Peyer's patch (tissue), 4 donors: ENCODE measurements around the gene HSP90AA1. TPM values are rescaled to one million over a fixed set of nuclear protein-coding genes. Genes with fewer than 3 reads are reported as not detected.

Experiments used
- DNase-seq, 3 donors: peaks; one replicate each; pipeline ENCODE4 v3.0.0-alpha.2; 2017 to 2019
- H3K27ac ChIP-seq, 4 donors: fragments of 200-600 bp; sonication (generic); one replicate each; pipeline ENCODE4 v1.5.1; 2016 to 2019
- H3K27me3 ChIP-seq, 2 donors: fragments of 200-600 bp; sonication (generic); one replicate each; pipeline ENCODE4 v1.5.1; 2019
- H3K36me3 ChIP-seq, 3 donors: fragments of 200-600 bp; sonication (generic); one replicate each; pipeline ENCODE4 v1.5.1; 2016 to 2019
- H3K4me1 ChIP-seq, 4 donors: fragments of 200-600 bp; sonication (generic); one replicate each; pipeline ENCODE4 v1.5.1; 2016 to 2019
- H3K4me3 ChIP-seq, 4 donors: fragments of 200-600 bp; sonication (generic); 1 replicate in 3 of 4; 2 replicates in 1 of 4; pipeline ENCODE4 v1.5.1; 2016 to 2019; ENCODE audit warnings: mild to moderate bottlenecking in 1 of 4
- H3K9me3 ChIP-seq, 4 donors: fragments of 200-600 bp; sonication (generic); one replicate each; pipeline ENCODE4 v1.5.1; 2016 to 2019; ENCODE audit warnings: mild to moderate bottlenecking in 1 of 4
- POLR2A ChIP-seq, 2 donors: fragments of 450-650 bp; IDR thresholded peaks; one replicate each; pipeline ENCODE4 v1.5.1; 2017; ENCODE audit warnings: antibody characterized with exemption in 2 of 2, mild to moderate bottlenecking in 2 of 2, moderate library complexity in 2 of 2
- total RNA-seq, 4 donors: library from RNA; depleted of rRNA; stranded (reverse); fragments of >200 nt; gene quantifications; one replicate each; pipeline ENCODE4 v1.1.0, GENCODE V29; 2016
- TF ChIP-seq, protein P1 (sequence below), 6 experiments: fragments of 450-650 bp in 4 of 6; fragments of 200-600 bp in 2 of 6; sonication (generic) in 1 of 6; IDR thresholded peaks; one replicate each; pipeline ENCODE4 v1.5.1; 2017 to 2019; ENCODE audit warnings: antibody characterized with exemption in 6 of 6, mild to moderate bottlenecking in 3 of 6, moderate library complexity in 1 of 6

HSP90AA1 gene
- total RNA-seq, 4 donors from 2014 or later = 141 to 550 (median 254) TPM

DNA sequence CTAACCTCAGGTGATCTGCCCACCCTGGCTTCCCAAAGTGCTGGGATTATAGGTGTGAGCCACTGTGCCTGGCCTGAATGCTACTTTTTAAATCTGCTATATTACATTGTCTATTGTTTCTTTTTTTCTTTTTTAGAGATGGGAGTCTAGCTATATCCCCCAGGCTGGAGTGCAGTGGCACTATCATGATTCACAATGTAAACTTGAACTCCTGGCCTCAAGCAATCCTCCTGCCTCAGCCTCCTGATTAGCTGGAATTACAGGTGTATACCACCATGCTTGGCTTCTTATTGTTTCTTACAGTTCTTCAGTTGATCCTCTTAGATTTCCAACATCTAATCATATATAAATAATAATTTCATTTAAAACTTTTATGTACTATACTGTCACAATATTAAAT, 37.6 kb upstream of the HSP90AA1 start:
- H3K4me1 ChIP-seq = peaks cover 0 to 11% (median 0%) of the 10 kb centered on the region in 4 donors
- no peaks in the 10 kb centered on the region for H3K27me3 ChIP-seq
- no peaks in the 10 kb centered on the region for H3K36me3 ChIP-seq
- TF ChIP-seq, protein P1, sequence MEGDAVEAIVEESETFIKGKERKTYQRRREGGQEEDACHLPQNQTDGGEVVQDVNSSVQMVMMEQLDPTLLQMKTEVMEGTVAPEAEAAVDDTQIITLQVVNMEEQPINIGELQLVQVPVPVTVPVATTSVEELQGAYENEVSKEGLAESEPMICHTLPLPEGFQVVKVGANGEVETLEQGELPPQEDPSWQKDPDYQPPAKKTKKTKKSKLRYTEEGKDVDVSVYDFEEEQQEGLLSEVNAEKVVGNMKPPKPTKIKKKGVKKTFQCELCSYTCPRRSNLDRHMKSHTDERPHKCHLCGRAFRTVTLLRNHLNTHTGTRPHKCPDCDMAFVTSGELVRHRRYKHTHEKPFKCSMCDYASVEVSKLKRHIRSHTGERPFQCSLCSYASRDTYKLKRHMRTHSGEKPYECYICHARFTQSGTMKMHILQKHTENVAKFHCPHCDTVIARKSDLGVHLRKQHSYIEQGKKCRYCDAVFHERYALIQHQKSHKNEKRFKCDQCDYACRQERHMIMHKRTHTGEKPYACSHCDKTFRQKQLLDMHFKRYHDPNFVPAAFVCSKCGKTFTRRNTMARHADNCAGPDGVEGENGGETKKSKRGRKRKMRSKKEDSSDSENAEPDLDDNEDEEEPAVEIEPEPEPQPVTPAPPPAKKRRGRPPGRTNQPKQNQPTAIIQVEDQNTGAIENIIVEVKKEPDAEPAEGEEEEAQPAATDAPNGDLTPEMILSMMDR (IDR thresholded peaks at IDR 0.05) = no peak
- no peak for TF ChIP-seq POLR2A (IDR thresholded peaks at IDR 0.05)
- H3K4me3 ChIP-seq = no peak overlapping the region
- H3K27ac ChIP-seq = no peak overlapping the region
- H3K9me3 ChIP-seq = no peaks in the 10 kb centered on the region
- DNase-seq = no peak

- Histone ChIP-seq H3K9me3 (no peaks in the 10 kb centered on the region), H3K27ac (no peak overlapping the region), H3K4me1 (peaks cover 0 to 5% (median 0%) of the 10 kb centered on the region in 4 donors), H3K4me3 (no peak overlapping the region), H3K27me3 (no peaks in the 10 kb centered on the region), H3K36me3 (no peaks in the 10 kb centered on the region)
- no peak for TF ChIP-seq POLR2A (IDR thresholded peaks at IDR 0.05)
- TF ChIP-seq, protein P1 (IDR thresholded peaks at IDR 0.05) = no peak
- DNase-seq = no peak
These were observed 34.7 kb upstream of the HSP90AA1 start for GRCh38 chr14:102121567-102121966.

DNA sequence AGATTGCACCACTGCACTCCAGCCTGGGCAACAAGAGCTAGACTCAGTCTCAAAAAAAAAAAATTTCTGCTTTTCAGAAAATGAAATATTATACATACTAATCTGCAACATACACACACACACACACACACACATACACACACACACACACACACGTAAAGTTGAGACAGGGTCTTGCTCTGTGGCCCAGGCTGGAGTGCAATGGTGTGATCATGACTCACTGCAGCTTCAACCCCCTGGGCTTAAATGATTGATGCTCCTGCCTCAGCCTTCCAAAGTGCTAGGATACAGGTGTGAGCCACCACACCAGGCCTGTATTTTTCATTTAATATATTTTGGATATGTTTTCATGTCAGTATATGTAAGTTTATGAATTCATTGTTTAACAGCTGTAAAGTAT, 34.0 kb upstream of the HSP90AA1 start:
- no peak overlapping the region for H3K4me3 ChIP-seq
- H3K27ac ChIP-seq = no peak overlapping the region
- no peaks in the 10 kb centered on the region for H3K4me1 ChIP-seq
- H3K27me3 ChIP-seq = no peaks in the 10 kb centered on the region
- no peak for DNase-seq
- H3K9me3 ChIP-seq = no peaks in the 10 kb centered on the region
- no peak for TF ChIP-seq POLR2A (IDR thresholded peaks at IDR 0.05)
- TF ChIP-seq, protein P1 (IDR thresholded peaks at IDR 0.05) = no peak
- H3K36me3 ChIP-seq = no peaks in the 10 kb centered on the region

DNA sequence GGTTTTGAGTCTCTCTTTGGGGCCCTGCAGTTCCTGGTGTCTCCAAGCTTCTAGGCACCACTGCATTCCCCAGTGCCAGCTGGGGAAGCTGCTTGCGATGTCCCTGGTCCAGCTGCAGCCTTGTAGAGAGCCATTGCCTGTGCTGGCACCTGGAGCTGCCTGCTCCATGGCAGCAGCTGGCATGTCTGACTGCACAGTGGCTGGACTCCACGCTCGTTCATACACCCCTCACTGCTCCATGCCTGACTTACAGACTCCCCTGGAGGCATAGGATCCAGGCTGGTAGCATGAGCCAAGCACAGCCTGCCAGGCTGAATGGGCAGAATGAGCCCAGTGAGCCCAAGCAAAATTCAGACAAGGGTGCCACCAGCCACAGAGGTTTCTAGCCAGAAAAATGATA, 31.0 kb upstream of the HSP90AA1 start:
- H3K36me3 ChIP-seq = no peaks in the 10 kb centered on the region
- no peaks in the 10 kb centered on the region for H3K9me3 ChIP-seq
- TF ChIP-seq, protein P1 (IDR thresholded peaks at IDR 0.05) = no peak
- TF ChIP-seq POLR2A (IDR thresholded peaks at IDR 0.05) = no peak
- H3K27ac ChIP-seq = no peak overlapping the region
- no peak for DNase-seq
- no peak overlapping the region for H3K4me3 ChIP-seq
- H3K27me3 ChIP-seq = no peaks in the 10 kb centered on the region
- H3K4me1 ChIP-seq = no peaks in the 10 kb centered on the region

DNA sequence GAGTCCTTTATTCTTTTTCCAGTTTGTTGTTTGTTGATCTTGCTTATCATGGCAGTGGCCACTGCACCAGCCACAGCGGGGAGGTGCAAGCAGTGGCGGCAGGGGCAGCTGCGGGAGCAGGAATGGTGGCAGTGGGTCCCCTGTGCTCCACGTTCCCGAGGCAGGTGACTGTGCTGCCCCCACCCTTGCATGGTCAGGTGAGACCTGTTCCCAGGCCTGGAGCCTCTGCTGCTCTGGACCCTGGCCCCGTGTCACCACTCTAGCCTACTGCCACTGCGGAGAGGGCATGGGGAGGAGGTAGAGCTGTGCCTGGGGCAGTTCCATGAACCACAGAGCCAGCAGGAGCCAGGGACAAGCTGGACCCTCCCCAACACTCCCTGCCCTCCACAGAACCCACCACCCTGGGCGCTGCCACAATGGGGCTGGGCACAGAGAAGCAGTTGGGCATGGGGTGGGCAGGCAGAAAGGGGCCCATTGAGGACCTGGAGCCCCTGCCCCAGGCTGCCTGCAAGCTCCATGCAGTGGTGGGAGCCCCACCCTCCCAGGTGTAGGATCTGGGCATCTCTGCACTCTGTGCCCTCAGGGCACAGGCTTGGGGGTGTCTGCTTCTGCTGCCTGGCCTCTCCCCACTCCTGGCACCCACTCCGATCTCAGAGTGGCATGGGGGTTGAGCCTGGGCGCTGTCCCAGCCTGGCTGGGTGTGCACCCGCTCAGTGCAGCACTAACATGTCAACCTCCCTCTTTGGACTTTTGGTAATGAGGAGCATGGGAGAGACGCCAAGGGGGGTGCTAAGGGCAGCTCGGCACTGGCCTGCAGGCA, 29.7 kb upstream of the HSP90AA1 start:
- TF ChIP-seq POLR2A (IDR thresholded peaks at IDR 0.05) = no peak
- TF ChIP-seq, protein P1 (IDR thresholded peaks at IDR 0.05) = no peak
- no peaks in the 10 kb centered on the region for H3K9me3 ChIP-seq
- no peak overlapping the region for H3K27ac ChIP-seq
- H3K4me3 ChIP-seq = no peak overlapping the region
- H3K27me3 ChIP-seq = no peaks in the 10 kb centered on the region
- H3K4me1 ChIP-seq = no peaks in the 10 kb centered on the region
- no peaks in the 10 kb centered on the region for H3K36me3 ChIP-seq
- DNase-seq = peak in 1 of 3 donors; percentile 38
